Fibroblast of lung (primary cell): ENCODE results near the gene CYTH4.

Experiments
- CTCF ChIP-seq, 2 donors: IDR thresholded peaks in 1 of 2; conservative IDR thresholded peaks in 1 of 2; 1 replicate in 1 of 2; 2 replicates in 1 of 2; pipeline ENCODE4 v1.5.1; 2011 to 2012; ENCODE audit warnings: low read length in 2 of 2, control low read depth in 1 of 2, inconsistent platforms in 1 of 2, low read depth in 1 of 2, mild to moderate bottlenecking in 1 of 2
- EZH2 ChIP-seq: IDR thresholded peaks from 2 replicates; pipeline ENCODE4 v1.5.1; 2012; ENCODE audit warnings: low read length, control low read depth, mild to moderate bottlenecking; ENCODE audit errors: missing control alignments

GRCh38 chr22:37358386-37358785, 76.1 kb downstream of the CYTH4 start:
- TF ChIP-seq CTCF (conservative IDR thresholded peaks at IDR 0.05 in 1 of 2, IDR thresholded peaks at IDR 0.05 in 1 of 2; ENCODE audit: low read depth in 1 of 2, low read length in 2 of 2), result no peak
- TF ChIP-seq EZH2, result no peak
